ENCODE results near the gene ZMYM3.

DNA sequence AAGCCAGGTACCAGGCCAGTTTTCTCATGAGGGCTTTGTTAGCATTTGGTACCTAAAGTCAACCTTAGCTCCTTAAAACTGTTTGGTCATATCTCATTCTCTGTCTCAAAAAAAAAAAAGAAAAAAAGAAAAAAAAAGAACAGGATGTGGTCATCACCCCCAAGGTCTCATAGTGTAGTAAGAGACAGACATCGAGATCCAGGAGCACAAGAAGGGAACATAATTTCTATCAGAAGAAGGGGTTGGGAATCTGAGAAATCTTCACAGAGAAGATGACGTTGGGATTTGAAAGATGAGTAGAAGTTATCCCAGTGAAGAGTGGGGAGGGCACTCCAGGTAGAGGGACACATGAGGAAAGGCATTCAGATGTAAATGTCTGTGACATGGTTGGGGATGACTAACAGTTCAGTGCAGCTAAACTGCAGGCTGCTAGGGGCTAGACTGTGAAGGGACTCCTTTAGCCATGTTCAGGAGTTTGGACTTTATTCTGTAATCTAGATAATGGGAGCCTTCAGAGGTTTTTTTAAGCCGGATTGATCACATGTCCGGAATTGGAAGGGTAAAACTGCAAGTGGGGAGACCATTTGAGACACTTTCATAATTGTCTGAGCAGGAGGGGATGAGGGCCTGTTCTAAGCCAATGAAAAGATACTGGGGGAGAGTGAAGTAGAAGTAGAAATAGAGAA is 57.8 kb downstream of the ZMYM3 start:
- TF ChIP-seq CTCF (IDR thresholded peaks at IDR 0.05) (no peak), POLR2A (IDR thresholded peaks at IDR 0.05) (no peak)
